HCT116 (cell line): ENCODE data around the gene TBC1D32.

Source experiments
- ATF3 ChIP-seq: IDR thresholded peaks from 2 replicates; pipeline ENCODE4 v1.6.1; 2012
- CTCF ChIP-seq, 3 experiments: fragments of 200-600 bp in 1 of 3; sonication (generic) in 1 of 3; IDR thresholded peaks in 2 of 3; conservative IDR thresholded peaks in 1 of 3; 2 replicates each; pipeline ENCODE4 v1.5.1; 2012 to 2017; ENCODE audit warnings: low read depth in 2 of 3, low read length in 2 of 3, antibody characterized with exemption in 1 of 3, borderline replicate concordance in 1 of 3, control low read depth in 1 of 3, mild to moderate bottlenecking in 1 of 3, mixed read lengths in 1 of 3, mixed run types in 1 of 3, moderate library complexity in 1 of 3; ENCODE audit not compliant: insufficient read depth in 1 of 3
- EZH2 ChIP-seq: fragments of 200-600 bp; sonication (generic); IDR thresholded peaks from 2 replicates; pipeline ENCODE4 v1.6.1; 2017; ENCODE audit warnings: antibody characterized with exemption, mixed run types
- JUND ChIP-seq: IDR thresholded peaks from 2 replicates; pipeline ENCODE4 v1.6.1; 2012
- MAX ChIP-seq: IDR thresholded peaks from 2 replicates; pipeline ENCODE4 v1.6.1; 2012
- POLR2A ChIP-seq: IDR thresholded peaks from 2 replicates; pipeline ENCODE4 v1.7.0; 2011; ENCODE audit warnings: borderline replicate concordance; ENCODE audit not compliant: insufficient read depth, insufficient read length; ENCODE audit errors: extremely low read depth
- RAD21 ChIP-seq: IDR thresholded peaks from 2 replicates; pipeline ENCODE4 v1.6.1; 2012; ENCODE audit warnings: low read depth, mild to moderate bottlenecking
- REST ChIP-seq: IDR thresholded peaks from 2 replicates; pipeline ENCODE4 v1.6.1; 2012; ENCODE audit warnings: low read depth
- SIN3A ChIP-seq: IDR thresholded peaks from 2 replicates; pipeline ENCODE4 v1.6.1; 2012; ENCODE audit warnings: low read depth
- SP1 ChIP-seq: IDR thresholded peaks from 2 replicates; pipeline ENCODE4 v1.6.1; 2012; ENCODE audit warnings: low read depth
- TCF7L2 ChIP-seq: IDR thresholded peaks from 2 replicates; pipeline ENCODE4 v1.7.0; 2011; ENCODE audit warnings: borderline replicate concordance, inconsistent platforms; ENCODE audit not compliant: insufficient read depth, insufficient read length; ENCODE audit errors: extremely low read depth
- ZFX ChIP-seq: fragments of 450-650 bp; IDR thresholded peaks from 2 replicates; pipeline ENCODE4 v1.6.1; 2017

- TF ChIP-seq EZH2 (no peak), POLR2A (no peak), CTCF (IDR thresholded peaks at IDR 0.05 in 2 of 3, conservative IDR thresholded peaks at IDR 0.05 in 1 of 3; ENCODE audit: borderline replicate concordance in 1 of 3, insufficient read depth in 1 of 3, low read depth in 2 of 3, low read length in 2 of 3) (no peak), JUND (no peak), REST (no peak), ATF3 (no peak), MAX (no peak), SP1 (no peak), RAD21 (no peak), TCF7L2 (no peak), ZFX (no peak), SIN3A (no peak)
These were observed 227.3 kb downstream of the TBC1D32 start for GRCh38 chr6:121106962-121107361.
